OCI-LY3 (cell line): ENCODE measurements around the gene ACE.
A peak's percentile ranks its signal among the peaks of the same experiment; 100 is the strongest.

Source experiments
- H2AFZ ChIP-seq: fragments of 200-600, 300-600 bp; shearing (Covaris generic); 2 replicates; pipeline ENCODE4 v1.6.0; 2014; ENCODE audit warnings: antibody characterized with exemption, low read depth, low read length
- H3K27ac ChIP-seq: fragments of 200-600, 300-600 bp; sonication (generic); 2 replicates; pipeline ENCODE4 v1.5.1; 2014; ENCODE audit warnings: mild to moderate bottlenecking, low read length, moderate library complexity, mixed read lengths
- H3K27me3 ChIP-seq: fragments of 200-600, 300-600 bp; sonication (generic); 2 replicates; pipeline ENCODE4 v1.6.1; 2014; ENCODE audit warnings: low read depth, low read length, mixed read lengths
- H3K36me3 ChIP-seq: fragments of 200-600, 300-600 bp; sonication (generic); replicated peaks from 2 replicates; pipeline ENCODE3; 2014; ENCODE audit warnings: low read depth, low read length, mixed read lengths
- H3K4me1 ChIP-seq: fragments of 300-600, 200-600 bp; sonication (generic); 2 replicates; pipeline ENCODE4 v1.6.1; 2014; ENCODE audit warnings: low read length, mixed read lengths
- H3K4me2 ChIP-seq: fragments of 200-600, 300-600 bp; sonication (generic); 2 replicates; pipeline ENCODE4 v1.6.1; 2014; ENCODE audit warnings: low read length, mixed read lengths
- H3K4me3 ChIP-seq: fragments of 300-600, 200-600 bp; sonication (generic); 2 replicates; pipeline ENCODE4 v1.5.1; 2014; ENCODE audit warnings: antibody characterized with exemption, mild to moderate bottlenecking, low read length, moderate library complexity
- H3K79me2 ChIP-seq: fragments of 300-600, 200-600 bp; shearing (Covaris generic); 2 replicates; pipeline ENCODE4 v1.6.1; 2014; ENCODE audit warnings: mild to moderate bottlenecking, low read length, mixed read lengths
- H3K9ac ChIP-seq: fragments of 300-600, 200-600 bp; shearing (Covaris generic); 2 replicates; pipeline ENCODE4 v1.6.0; 2014; ENCODE audit warnings: mild to moderate bottlenecking, low read length, moderate library complexity
- H3K9me3 ChIP-seq: fragments of 200-600, 300-600 bp; shearing (Covaris generic); 2 replicates; pipeline ENCODE4 v1.6.1; 2014; ENCODE audit warnings: low read length, mixed read lengths; ENCODE audit not compliant: insufficient read depth
- H4K20me1 ChIP-seq: fragments of 200-600, 300-600 bp; sonication (generic); 2 replicates; pipeline ENCODE4 v1.6.1; 2016; ENCODE audit warnings: low read length, mixed read lengths; ENCODE audit not compliant: insufficient read depth
- EZH2phosphoT487 ChIP-seq: fragments of 200-600 bp; shearing (Covaris generic); IDR thresholded peaks from 2 replicates; pipeline ENCODE4 v1.6.1; 2018; ENCODE audit warnings: antibody characterized with exemption, mixed run types, low read depth
- TF ChIP-seq, protein P1 (sequence below): fragments of 200-600, 300-600 bp; sonication (generic); IDR thresholded peaks from 2 replicates; pipeline ENCODE4 v1.5.1; 2014; ENCODE audit warnings: antibody characterized with exemption, low read length, low read depth

Gene ACE

DNA sequence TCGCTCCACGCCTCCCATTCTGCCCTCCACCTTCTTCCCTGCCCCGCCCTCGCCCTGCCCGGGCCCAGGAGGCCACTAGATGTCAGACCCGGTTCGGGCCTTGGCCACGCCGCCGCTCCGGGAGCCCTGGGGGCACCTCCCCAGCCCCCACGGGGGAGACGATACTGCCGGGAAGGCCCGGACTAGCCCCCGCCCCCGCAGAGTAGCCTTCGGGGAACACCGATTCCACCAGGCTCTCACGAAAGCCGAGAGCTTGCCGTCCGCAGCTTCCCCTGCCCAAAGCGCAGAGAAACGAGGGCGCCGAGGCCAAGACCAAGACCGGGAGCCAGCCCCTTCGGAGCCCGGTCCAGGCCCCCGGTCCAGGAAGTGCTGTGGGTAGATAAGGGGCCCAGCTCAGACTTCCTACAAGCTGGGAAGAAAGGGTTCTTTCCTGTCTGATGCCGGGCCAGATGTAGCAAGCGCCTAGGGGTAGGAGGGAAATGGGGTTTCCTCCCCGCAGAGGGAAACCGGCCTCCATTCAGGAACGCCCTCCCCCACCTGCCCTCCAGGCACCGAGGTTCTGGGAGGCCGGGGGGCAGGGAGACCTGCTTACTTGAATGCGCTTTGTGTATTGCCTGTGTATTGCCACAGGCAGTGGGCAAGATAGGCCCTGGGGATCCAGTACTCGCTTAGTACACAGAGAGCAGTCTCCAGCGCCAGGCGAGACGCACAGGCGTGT lies 29.9 kb upstream of the ACE start:
- no peaks in the 10 kb centered on the region for H3K9me3 ChIP-seq
- H3K79me2 ChIP-seq: no peaks in the 10 kb centered on the region
- TF ChIP-seq, protein P1, sequence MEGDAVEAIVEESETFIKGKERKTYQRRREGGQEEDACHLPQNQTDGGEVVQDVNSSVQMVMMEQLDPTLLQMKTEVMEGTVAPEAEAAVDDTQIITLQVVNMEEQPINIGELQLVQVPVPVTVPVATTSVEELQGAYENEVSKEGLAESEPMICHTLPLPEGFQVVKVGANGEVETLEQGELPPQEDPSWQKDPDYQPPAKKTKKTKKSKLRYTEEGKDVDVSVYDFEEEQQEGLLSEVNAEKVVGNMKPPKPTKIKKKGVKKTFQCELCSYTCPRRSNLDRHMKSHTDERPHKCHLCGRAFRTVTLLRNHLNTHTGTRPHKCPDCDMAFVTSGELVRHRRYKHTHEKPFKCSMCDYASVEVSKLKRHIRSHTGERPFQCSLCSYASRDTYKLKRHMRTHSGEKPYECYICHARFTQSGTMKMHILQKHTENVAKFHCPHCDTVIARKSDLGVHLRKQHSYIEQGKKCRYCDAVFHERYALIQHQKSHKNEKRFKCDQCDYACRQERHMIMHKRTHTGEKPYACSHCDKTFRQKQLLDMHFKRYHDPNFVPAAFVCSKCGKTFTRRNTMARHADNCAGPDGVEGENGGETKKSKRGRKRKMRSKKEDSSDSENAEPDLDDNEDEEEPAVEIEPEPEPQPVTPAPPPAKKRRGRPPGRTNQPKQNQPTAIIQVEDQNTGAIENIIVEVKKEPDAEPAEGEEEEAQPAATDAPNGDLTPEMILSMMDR: no peak
- TF ChIP-seq EZH2phosphoT487: no peak
- peak overlapping the region; percentile 96 for H3K4me3 ChIP-seq
- peak overlapping the region; percentile 79; the same call in 1 of the 2 replicates for H3K9ac ChIP-seq
- peak overlapping the region; percentile 49 for H3K27ac ChIP-seq
- H3K4me2 ChIP-seq: peak overlapping the region; percentile 97
- H3K4me1 ChIP-seq: peaks cover 9% of the 10 kb centered on the region
- H2AFZ ChIP-seq: 0 out of 2 replicates have a peak overlapping the region, but pooled peaks have one; percentile 84
- H3K27me3 ChIP-seq: no peaks in the 10 kb centered on the region
- no peaks in the 10 kb centered on the region for H3K36me3 ChIP-seq
- no peaks in the 10 kb centered on the region for H4K20me1 ChIP-seq

DNA sequence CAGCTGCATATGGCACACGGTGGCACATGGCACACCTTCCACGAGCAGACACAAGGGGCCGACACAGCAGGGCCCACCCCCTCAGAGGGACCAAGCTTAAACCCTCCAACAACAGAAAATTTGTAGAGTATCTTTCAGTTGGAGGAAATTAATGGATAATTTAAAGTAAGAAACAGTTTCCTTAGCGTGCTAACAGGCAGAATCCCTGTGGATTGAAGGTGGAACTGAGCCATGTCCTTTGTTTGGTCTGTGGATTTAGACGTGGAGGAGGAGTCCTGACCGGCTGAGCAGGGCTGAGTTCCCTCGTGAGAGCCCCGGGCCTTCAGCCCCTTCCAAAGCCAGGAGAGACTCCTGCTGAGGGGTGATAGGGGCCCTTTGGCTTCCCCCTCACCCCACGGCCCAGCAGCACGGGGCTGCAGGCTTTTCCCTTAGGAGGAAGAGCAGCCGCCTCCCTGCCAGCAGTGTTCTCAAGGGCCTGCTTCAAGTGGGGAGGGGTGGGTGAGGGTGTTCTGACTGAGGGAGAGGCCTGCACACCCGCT lies 29.3 kb upstream of the ACE start:
- Histone ChIP-seq H3K27me3 (no peaks in the 10 kb centered on the region), H3K9ac (no peak overlapping the region), H3K36me3 (no peaks in the 10 kb centered on the region), H2AFZ (no peak overlapping the region), H3K79me2 (no peaks in the 10 kb centered on the region), H3K4me2 (no peak overlapping the region), H3K27ac (no peak overlapping the region), H3K4me1 (peaks cover 9% of the 10 kb centered on the region), H4K20me1 (no peaks in the 10 kb centered on the region), H3K9me3 (no peaks in the 10 kb centered on the region), H3K4me3 (no peak overlapping the region)
- TF ChIP-seq EZH2phosphoT487: no peak

- no peak overlapping the region for H3K4me3 ChIP-seq
- H3K27ac ChIP-seq: no peak overlapping the region
- H2AFZ ChIP-seq: no peak overlapping the region
- no peak overlapping the region for H3K9ac ChIP-seq
- no peaks in the 10 kb centered on the region for H4K20me1 ChIP-seq
- no peak for TF ChIP-seq EZH2phosphoT487
- TF ChIP-seq, protein P1: no peak
- no peaks in the 10 kb centered on the region for H3K36me3 ChIP-seq
- H3K4me2 ChIP-seq: no peak overlapping the region
- H3K79me2 ChIP-seq: no peaks in the 10 kb centered on the region
- H3K9me3 ChIP-seq: no peaks in the 10 kb centered on the region
- no peaks in the 10 kb centered on the region for H3K27me3 ChIP-seq
- H3K4me1 ChIP-seq: peaks cover 9% of the 10 kb centered on the region
Observed at GRCh38 chr17:63448655-63449054, 28.2 kb upstream of the ACE start.

GRCh38 chr17:63450551-63450950 lies 26.3 kb upstream of the ACE start:
- Histone ChIP-seq H2AFZ (no peak overlapping the region), H3K36me3 (no peaks in the 10 kb centered on the region), H3K4me3 (no peak overlapping the region), H3K4me2 (no peak overlapping the region), H3K79me2 (no peaks in the 10 kb centered on the region), H3K4me1 (peaks cover 9% of the 10 kb centered on the region), H3K27ac (no peak overlapping the region), H3K9me3 (no peaks in the 10 kb centered on the region), H4K20me1 (no peaks in the 10 kb centered on the region), H3K27me3 (no peaks in the 10 kb centered on the region), H3K9ac (no peak overlapping the region)
- no peak for TF ChIP-seq EZH2phosphoT487
- TF ChIP-seq, protein P1: no peak
